Thoracic aorta (tissue), 2 donors: ENCODE data around the gene WIPF3. TPM values are rescaled to one million over a fixed set of nuclear protein-coding genes. Genes with fewer than 3 reads are reported as not detected.

ENCODE experiments used
- ATAC-seq: fragments of 150-250 bp; one replicate; pipeline ENCODE4 v1.8.0; 2017; ENCODE audit warnings: low read depth; ENCODE audit not compliant: insufficient number of reproducible peaks, low FRiP score
- DNase-seq: peaks from one replicate; pipeline ENCODE4 v3.0.0-alpha.2; 2020; ENCODE audit warnings: low spot score
- H3K27ac ChIP-seq, 2 donors: fragments of 200-600 bp; sonication (generic); 1 replicate in 1 of 2; 2 replicates in 1 of 2; pipeline ENCODE4 v1.5.1; 2016; ENCODE audit warnings: mild to moderate bottlenecking in 2 of 2, moderate library complexity in 2 of 2
- H3K27me3 ChIP-seq: fragments of 200-600 bp; sonication (generic); replicated peaks from 2 replicates; pipeline ENCODE4 v1.6.0; 2016; ENCODE audit warnings: mild to moderate bottlenecking; ENCODE audit not compliant: insufficient read depth
- H3K36me3 ChIP-seq: fragments of 200-600 bp; sonication (generic); one replicate; pipeline ENCODE4 v1.5.1; 2016
- H3K4me1 ChIP-seq, 2 donors: fragments of 200-600 bp; sonication (generic); 1 replicate in 1 of 2; 2 replicates in 1 of 2; pipeline versions ENCODE4 v1.5.1 to v1.6.0; 2016; ENCODE audit warnings: low read depth in 2 of 2, mild to moderate bottlenecking in 1 of 2; ENCODE audit not compliant: control insufficient read depth in 1 of 2
- H3K4me3 ChIP-seq: fragments of 200-600 bp; sonication (generic); 2 replicates; pipeline ENCODE4 v1.5.1; 2016; ENCODE audit warnings: mild to moderate bottlenecking
- H3K9me3 ChIP-seq: fragments of 200-600 bp; sonication (generic); 2 replicates; pipeline ENCODE4 v1.5.1; 2016
- total RNA-seq, 2 donors: library from RNA; depleted of rRNA; stranded (reverse); fragments of >200 nt; gene quantifications; one replicate each; pipeline versions ENCODE4 v1.1.0 to v1.2.3, GENCODE V29; 2016
- TF ChIP-seq, protein P1 (sequence below): fragments of 200-600 bp; sonication (generic); IDR thresholded peaks from one replicate; pipeline ENCODE4 v1.5.1; 2019; ENCODE audit warnings: antibody characterized with exemption

WIPF3 gene, protein sequence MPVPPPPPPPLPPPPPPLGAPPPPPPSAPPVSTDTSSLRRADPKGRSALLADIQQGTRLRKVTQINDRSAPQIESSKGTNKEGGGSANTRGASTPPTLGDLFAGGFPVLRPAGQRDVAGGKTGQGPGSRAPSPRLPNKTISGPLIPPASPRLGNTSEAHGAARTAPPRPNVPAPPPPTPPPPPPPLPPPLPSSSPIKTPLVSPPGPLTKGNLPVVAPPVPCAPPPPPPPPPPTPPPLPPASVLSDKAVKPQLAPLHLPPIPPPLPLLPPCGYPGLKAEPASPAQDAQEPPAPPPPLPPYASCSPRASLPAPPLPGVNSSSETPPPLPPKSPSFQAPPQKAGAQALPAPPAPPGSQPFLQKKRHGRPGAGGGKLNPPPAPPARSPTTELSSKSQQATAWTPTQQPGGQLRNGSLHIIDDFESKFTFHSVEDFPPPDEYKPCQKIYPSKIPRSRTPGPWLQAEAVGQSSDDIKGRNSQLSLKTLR
- 1 to 10 TPM; 2.4 to 3.7 TPM for total RNA-seq

DNA sequence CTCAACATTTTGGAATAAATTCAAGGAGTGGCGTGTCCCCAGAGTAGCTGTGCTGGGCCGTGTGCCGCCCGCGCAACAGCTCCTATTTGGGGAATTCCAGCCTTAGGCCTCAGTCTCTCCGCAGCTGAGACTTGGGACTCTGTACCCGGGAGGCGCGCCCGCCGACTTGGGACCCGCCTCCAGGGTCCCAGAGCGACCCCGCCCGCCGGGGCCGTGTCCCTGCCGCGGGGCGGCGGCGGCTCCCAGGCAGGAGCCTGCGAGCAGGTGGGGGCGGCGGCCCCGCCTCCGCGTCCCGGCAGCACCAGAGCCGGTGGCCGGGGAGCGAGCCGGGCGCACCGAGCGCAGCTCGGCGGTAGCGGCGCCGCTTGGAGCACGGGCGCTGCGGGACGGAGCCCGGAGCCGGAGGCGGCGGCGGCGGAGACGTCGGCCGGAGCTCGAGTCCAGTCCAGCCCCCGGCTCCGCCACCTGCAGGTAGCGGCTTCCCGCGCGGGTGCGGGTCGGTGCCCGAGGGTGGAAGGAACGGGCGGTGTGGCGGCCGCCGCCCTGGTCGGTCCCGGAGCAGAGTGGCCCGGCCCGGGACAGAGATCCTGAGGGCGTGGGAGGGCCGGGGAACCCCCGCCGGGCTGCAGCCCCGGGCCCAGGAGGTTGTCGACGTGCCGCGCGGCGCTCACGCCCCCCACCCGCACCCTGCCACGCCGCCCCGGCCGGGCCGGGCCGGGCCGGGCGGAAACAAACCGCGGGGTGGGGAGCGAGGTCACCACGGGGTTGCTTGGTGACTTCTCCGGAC is at the start of gene WIPF3:
TSS of gene WIPF3 (plus strand) at position 301 of the 787 bp plus-strand sequence. CDS start 28,217 bp downstream, outside the sequence.
- ATAC-seq (no peak), DNase-seq (no peak)
- Histone ChIP-seq H3K4me1 (peaks cover 0 to 10% of the 10 kb centered on the region in 2 donors), H3K27ac (no peak within 1 kb of the TSS), H3K36me3 (no peaks in the 10 kb centered on the region), H3K9me3 (no peaks in the 10 kb centered on the region), H3K27me3 (no peaks in the 10 kb centered on the region), H3K4me3 (peak within 1 kb of the TSS; percentile 72)
- TF ChIP-seq, protein P1, sequence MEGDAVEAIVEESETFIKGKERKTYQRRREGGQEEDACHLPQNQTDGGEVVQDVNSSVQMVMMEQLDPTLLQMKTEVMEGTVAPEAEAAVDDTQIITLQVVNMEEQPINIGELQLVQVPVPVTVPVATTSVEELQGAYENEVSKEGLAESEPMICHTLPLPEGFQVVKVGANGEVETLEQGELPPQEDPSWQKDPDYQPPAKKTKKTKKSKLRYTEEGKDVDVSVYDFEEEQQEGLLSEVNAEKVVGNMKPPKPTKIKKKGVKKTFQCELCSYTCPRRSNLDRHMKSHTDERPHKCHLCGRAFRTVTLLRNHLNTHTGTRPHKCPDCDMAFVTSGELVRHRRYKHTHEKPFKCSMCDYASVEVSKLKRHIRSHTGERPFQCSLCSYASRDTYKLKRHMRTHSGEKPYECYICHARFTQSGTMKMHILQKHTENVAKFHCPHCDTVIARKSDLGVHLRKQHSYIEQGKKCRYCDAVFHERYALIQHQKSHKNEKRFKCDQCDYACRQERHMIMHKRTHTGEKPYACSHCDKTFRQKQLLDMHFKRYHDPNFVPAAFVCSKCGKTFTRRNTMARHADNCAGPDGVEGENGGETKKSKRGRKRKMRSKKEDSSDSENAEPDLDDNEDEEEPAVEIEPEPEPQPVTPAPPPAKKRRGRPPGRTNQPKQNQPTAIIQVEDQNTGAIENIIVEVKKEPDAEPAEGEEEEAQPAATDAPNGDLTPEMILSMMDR: no peak

GRCh38 chr7:29763266-29763665 is 43.0 kb upstream of the WIPF3 start:
- no peak overlapping the region for H3K4me3 ChIP-seq
- DNase-seq: no peak
- no peaks in the 10 kb centered on the region for H3K4me1 ChIP-seq
- TF ChIP-seq, protein P1: no peak
- H3K9me3 ChIP-seq: no peaks in the 10 kb centered on the region
- H3K27ac ChIP-seq: no peak overlapping the region
- H3K27me3 ChIP-seq: no peaks in the 10 kb centered on the region
- no peak for ATAC-seq
- no peaks in the 10 kb centered on the region for H3K36me3 ChIP-seq

DNA sequence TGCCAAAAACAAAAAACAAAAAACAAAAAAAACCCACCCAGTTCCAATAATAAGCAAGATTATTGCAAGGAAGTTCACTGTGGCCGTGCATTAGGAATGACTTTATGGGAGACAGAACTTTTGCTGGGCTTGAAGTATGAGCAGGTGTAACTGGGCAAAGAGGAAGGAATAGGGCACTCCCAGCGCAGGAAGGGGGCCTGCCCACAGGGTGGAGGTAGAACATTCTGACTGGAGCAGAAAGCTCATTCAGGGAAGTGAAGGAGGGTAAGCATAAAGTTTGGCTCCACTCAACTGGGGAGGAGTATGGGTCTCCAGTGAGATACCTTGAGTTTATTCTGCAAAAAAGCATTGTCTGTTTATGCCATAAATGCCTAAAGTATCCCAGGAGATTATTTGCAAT is 42.1 kb upstream of the WIPF3 start:
- Histone ChIP-seq H3K9me3 (no peaks in the 10 kb centered on the region), H3K27ac (no peak overlapping the region), H3K27me3 (no peaks in the 10 kb centered on the region), H3K36me3 (no peaks in the 10 kb centered on the region), H3K4me3 (no peak overlapping the region), H3K4me1 (no peaks in the 10 kb centered on the region)
- TF ChIP-seq, protein P1: no peak
- no peak for DNase-seq
- no peak for ATAC-seq

GRCh38 chr7:29765490-29765889 is 40.8 kb upstream of the WIPF3 start:
- no peaks in the 10 kb centered on the region for H3K27me3 ChIP-seq
- H3K27ac ChIP-seq: no peak overlapping the region
- H3K4me1 ChIP-seq: no peaks in the 10 kb centered on the region
- H3K9me3 ChIP-seq: no peaks in the 10 kb centered on the region
- no peaks in the 10 kb centered on the region for H3K36me3 ChIP-seq
- DNase-seq: no peak
- no peak overlapping the region for H3K4me3 ChIP-seq
- TF ChIP-seq, protein P1: no peak
- ATAC-seq: no peak

GRCh38 chr7:29770371-29770770 is 35.9 kb upstream of the WIPF3 start:
- no peak for DNase-seq
- TF ChIP-seq, protein P1: no peak
- Histone ChIP-seq H3K27me3 (no peaks in the 10 kb centered on the region), H3K36me3 (no peaks in the 10 kb centered on the region), H3K4me3 (no peak overlapping the region), H3K9me3 (no peaks in the 10 kb centered on the region), H3K27ac (no peak overlapping the region), H3K4me1 (no peaks in the 10 kb centered on the region)
- no peak for ATAC-seq
